HepG2 (cell line): Measurements from ENCODE around the gene SCYGR8. TPM values are rescaled to one million over a fixed set of nuclear protein-coding genes. Genes with fewer than 3 reads are reported as not detected.
A peak's percentile ranks its signal among the peaks of the same experiment; 100 is the strongest.

Experiments
- AGO2 ChIP-seq: fragments of 200-400 bp; formaldehyde crosslinking; optimal IDR thresholded peaks from 2 replicates; pipeline ENCODE3; 2017; ENCODE audit warnings: mild to moderate bottlenecking, low read depth, low read length, moderate library complexity
- ARNT2 ChIP-seq: sonication (generic); formaldehyde crosslinking; IDR thresholded peaks from 2 replicates; pipeline ENCODE4 v1.8.0; 2022; ENCODE audit warnings: mild to moderate bottlenecking, low read depth, missing genetic modification reagents, moderate library complexity
- CENPT ChIP-seq: sonication (generic); formaldehyde crosslinking; IDR thresholded peaks from 2 replicates; pipeline ENCODE4 v1.8.0; 2022; ENCODE audit warnings: low read depth, mild to moderate bottlenecking, moderate library complexity, missing genetic modification reagents
- HMG20B ChIP-seq: conservative IDR thresholded peaks from 2 replicates; pipeline ENCODE4 v1.6.1; 2016; ENCODE audit warnings: missing genetic modification reagents, missing compliant biosample characterization
- HNRNPLL ChIP-seq: fragments of 200-400 bp; formaldehyde crosslinking; IDR thresholded peaks from 2 replicates; pipeline ENCODE4 v1.6.1; 2017; ENCODE audit warnings: mild to moderate bottlenecking, low read depth, low read length; ENCODE audit not compliant: poor library complexity, severe bottlenecking
- JUND ChIP-seq: sonication (generic); formaldehyde crosslinking; IDR thresholded peaks from 2 replicates; pipeline ENCODE4 v1.8.0; 2022; ENCODE audit warnings: mild to moderate bottlenecking, missing genetic modification reagents
- MLX ChIP-seq: IDR thresholded peaks from 2 replicates; pipeline ENCODE4 v1.6.1; 2016
- NBN ChIP-seq: fragments of 450-650 bp; conservative IDR thresholded peaks from 2 replicates; pipeline ENCODE4 v1.6.1; 2017
- NFIC ChIP-seq: IDR thresholded peaks from 2 replicates; pipeline ENCODE4 v1.6.1; 2012; ENCODE audit warnings: mild to moderate bottlenecking, low read length, inconsistent platforms
- SIN3B ChIP-seq: fragments of 150-350 bp; IDR thresholded peaks from 2 replicates; pipeline ENCODE4 v1.6.1; 2014; ENCODE audit warnings: low read length
- SUZ12 ChIP-seq: fragments of 150-350 bp; IDR thresholded peaks from 2 replicates; pipeline ENCODE4 v1.6.1; 2014; ENCODE audit warnings: low read depth, low read length
- TOE1 ChIP-seq: sonication (generic); formaldehyde crosslinking; IDR thresholded peaks from 2 replicates; pipeline ENCODE4 v1.4.0; 2020; ENCODE audit warnings: mild to moderate bottlenecking, missing genetic modification reagents
- XRCC5 ChIP-seq: fragments of 200-400 bp; formaldehyde crosslinking; optimal IDR thresholded peaks from 2 replicates; pipeline ENCODE3; 2017; ENCODE audit warnings: mild to moderate bottlenecking, low read length
- ZNF207 ChIP-seq: fragments of 450-650 bp; IDR thresholded peaks from 2 replicates; pipeline ENCODE4 v1.6.1; 2016; ENCODE audit warnings: antibody characterized with exemption, borderline replicate concordance
- ZNF260 ChIP-seq: sonication (generic); formaldehyde crosslinking; IDR thresholded peaks from 2 replicates; pipeline ENCODE4 v1.4.0; 2020; ENCODE audit warnings: missing genetic modification reagents, low read depth, mild to moderate bottlenecking, borderline replicate concordance
- ZNF331 ChIP-seq: sonication (generic); formaldehyde crosslinking; IDR thresholded peaks from 2 replicates; pipeline ENCODE4 v1.4.0; 2020; ENCODE audit warnings: missing genetic modification reagents
- ZNF367 ChIP-seq: sonication (generic); formaldehyde crosslinking; IDR thresholded peaks from 2 replicates; pipeline ENCODE4 v1.4.0; 2020; ENCODE audit warnings: missing genetic modification reagents, borderline replicate concordance
- ZNF563 ChIP-seq: sonication (generic); formaldehyde crosslinking; IDR thresholded peaks from 2 replicates; pipeline ENCODE4 v1.8.0; 2022; ENCODE audit warnings: mild to moderate bottlenecking, moderate library complexity, missing genetic modification reagents
- ZNF878 ChIP-seq: sonication (generic); formaldehyde crosslinking; IDR thresholded peaks from 2 replicates; pipeline ENCODE4 v1.8.1; 2023; ENCODE audit warnings: mild to moderate bottlenecking, missing genetic modification reagents, moderate library complexity
- polyA plus RNA-seq, 8 experiments: library from polyadenylated mRNA; depleted of rRNA in 3 of 8; stranded (reverse) in 7 of 8; unstranded in 1 of 8; fragments of >200 nt; fragmentation: Illumina TruSeq in 4 of 8; extraction: Trizol in 4 of 8; gene quantifications; 2 replicates each; pipeline versions ENCODE4 v1.2.1 to v1.2.3, GENCODE V29; 2011 to 2016; ENCODE audit warnings: low read depth in 4 of 8, missing spikeins in 1 of 8, mixed read lengths in 1 of 8; ENCODE audit not compliant: insufficient read depth in 1 of 8
- total RNA-seq, 5 experiments: library from RNA; depleted of rRNA; stranded (reverse); fragments of >200 nt; fragmentation: Illumina TruSeq; extraction: Trizol; gene quantifications; 2 replicates each; pipeline ENCODE4 v1.2.3, GENCODE V29; 2016; ENCODE audit warnings: low read depth in 1 of 5
- TF ChIP-seq, protein P1 (sequence below): sonication (generic); formaldehyde crosslinking; IDR thresholded peaks from 2 replicates; pipeline ENCODE4 v1.4.0; 2020; ENCODE audit warnings: mild to moderate bottlenecking, missing genetic modification reagents
- TF ChIP-seq, protein P2 (sequence below): IDR thresholded peaks from 2 replicates; pipeline ENCODE4 v1.6.1; 2018; ENCODE audit warnings: missing genetic modification reagents, mild to moderate bottlenecking, missing compliant biosample characterization
- TF ChIP-seq, protein P3 (sequence below): sonication (generic); formaldehyde crosslinking; IDR thresholded peaks from 2 replicates; pipeline ENCODE4 v1.4.0; 2020; ENCODE audit warnings: missing genetic modification reagents

Gene SCYGR8
- total and polyA plus RNA-seq, 2 of the 13 experiments (the other 11 are each of a cell fraction or from before 2014, with no cell fraction given), result not detected

DNA sequence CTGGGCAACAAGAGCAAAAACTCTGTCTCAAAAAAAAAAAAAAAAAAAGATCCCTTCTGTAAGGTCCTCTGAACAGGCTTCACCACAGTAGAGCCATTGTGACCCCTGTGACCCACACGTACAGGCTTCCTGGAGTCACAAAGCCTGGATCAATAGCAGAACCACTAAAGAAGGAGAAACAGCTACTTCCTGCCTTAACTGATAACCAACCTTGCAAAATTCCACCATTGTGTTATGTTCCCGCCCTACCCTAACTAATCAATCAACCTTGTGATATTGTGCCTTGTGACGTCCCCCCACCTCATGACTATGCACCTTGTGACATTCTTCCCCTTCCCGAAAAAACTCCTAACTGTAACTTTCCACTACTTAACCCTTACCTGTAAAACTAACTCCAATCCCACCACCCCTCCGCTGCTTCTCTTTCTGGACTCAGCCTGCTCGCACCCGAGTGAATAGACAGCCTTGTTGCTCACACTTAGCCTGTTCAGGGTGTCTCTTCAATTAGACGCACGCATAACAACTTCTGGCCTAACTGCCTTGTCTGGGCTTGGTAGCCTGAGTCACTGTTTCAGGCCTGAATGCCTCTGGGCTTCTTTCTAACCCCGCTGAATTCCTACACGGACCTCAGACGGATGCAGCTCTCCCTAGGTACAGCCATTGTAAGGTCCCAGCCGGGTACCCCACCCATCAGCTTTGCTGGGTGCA is 13.9 kb downstream of the SCYGR8 start (continued):
- TF ChIP-seq, protein P1, sequence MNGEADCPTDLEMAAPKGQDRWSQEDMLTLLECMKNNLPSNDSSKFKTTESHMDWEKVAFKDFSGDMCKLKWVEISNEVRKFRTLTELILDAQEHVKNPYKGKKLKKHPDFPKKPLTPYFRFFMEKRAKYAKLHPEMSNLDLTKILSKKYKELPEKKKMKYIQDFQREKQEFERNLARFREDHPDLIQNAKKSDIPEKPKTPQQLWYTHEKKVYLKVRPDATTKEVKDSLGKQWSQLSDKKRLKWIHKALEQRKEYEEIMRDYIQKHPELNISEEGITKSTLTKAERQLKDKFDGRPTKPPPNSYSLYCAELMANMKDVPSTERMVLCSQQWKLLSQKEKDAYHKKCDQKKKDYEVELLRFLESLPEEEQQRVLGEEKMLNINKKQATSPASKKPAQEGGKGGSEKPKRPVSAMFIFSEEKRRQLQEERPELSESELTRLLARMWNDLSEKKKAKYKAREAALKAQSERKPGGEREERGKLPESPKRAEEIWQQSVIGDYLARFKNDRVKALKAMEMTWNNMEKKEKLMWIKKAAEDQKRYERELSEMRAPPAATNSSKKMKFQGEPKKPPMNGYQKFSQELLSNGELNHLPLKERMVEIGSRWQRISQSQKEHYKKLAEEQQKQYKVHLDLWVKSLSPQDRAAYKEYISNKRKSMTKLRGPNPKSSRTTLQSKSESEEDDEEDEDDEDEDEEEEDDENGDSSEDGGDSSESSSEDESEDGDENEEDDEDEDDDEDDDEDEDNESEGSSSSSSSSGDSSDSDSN, result 0 out of 2 replicates have a peak, but pooled peaks have one; percentile 19
- TF ChIP-seq JUND (CRISPR knock-in tag) (no peak), ARNT2 (CRISPR knock-in tag) (no peak), NBN (no peak), HNRNPLL (no peak), ZNF207 (no peak), HMG20B (CRISPR knock-in tag) (peak; percentile 21; the same call in 1 of the 2 replicates), SIN3B (no peak), ZNF260 (CRISPR knock-in tag) (no peak), TOE1 (CRISPR knock-in tag) (no peak), SUZ12 (no peak), AGO2 (no peak), ZNF563 (CRISPR knock-in tag) (no peak), NFIC (peak; percentile 30; the same call in 1 of the 2 replicates), ZNF367 (CRISPR knock-in tag) (no peak), ZNF878 (CRISPR knock-in tag) (no peak), MLX (CRISPR knock-in tag) (0 out of 2 replicates have a peak, but pooled peaks have one; percentile 47), ZNF331 (CRISPR knock-in tag) (no peak), XRCC5 (no peak), CENPT (no peak)
- TF ChIP-seq, protein P2, sequence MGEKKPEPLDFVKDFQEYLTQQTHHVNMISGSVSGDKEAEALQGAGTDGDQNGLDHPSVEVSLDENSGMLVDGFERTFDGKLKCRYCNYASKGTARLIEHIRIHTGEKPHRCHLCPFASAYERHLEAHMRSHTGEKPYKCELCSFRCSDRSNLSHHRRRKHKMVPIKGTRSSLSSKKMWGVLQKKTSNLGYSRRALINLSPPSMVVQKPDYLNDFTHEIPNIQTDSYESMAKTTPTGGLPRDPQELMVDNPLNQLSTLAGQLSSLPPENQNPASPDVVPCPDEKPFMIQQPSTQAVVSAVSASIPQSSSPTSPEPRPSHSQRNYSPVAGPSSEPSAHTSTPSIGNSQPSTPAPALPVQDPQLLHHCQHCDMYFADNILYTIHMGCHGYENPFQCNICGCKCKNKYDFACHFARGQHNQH (CRISPR knock-in tag), result no peak
- TF ChIP-seq, protein P3, sequence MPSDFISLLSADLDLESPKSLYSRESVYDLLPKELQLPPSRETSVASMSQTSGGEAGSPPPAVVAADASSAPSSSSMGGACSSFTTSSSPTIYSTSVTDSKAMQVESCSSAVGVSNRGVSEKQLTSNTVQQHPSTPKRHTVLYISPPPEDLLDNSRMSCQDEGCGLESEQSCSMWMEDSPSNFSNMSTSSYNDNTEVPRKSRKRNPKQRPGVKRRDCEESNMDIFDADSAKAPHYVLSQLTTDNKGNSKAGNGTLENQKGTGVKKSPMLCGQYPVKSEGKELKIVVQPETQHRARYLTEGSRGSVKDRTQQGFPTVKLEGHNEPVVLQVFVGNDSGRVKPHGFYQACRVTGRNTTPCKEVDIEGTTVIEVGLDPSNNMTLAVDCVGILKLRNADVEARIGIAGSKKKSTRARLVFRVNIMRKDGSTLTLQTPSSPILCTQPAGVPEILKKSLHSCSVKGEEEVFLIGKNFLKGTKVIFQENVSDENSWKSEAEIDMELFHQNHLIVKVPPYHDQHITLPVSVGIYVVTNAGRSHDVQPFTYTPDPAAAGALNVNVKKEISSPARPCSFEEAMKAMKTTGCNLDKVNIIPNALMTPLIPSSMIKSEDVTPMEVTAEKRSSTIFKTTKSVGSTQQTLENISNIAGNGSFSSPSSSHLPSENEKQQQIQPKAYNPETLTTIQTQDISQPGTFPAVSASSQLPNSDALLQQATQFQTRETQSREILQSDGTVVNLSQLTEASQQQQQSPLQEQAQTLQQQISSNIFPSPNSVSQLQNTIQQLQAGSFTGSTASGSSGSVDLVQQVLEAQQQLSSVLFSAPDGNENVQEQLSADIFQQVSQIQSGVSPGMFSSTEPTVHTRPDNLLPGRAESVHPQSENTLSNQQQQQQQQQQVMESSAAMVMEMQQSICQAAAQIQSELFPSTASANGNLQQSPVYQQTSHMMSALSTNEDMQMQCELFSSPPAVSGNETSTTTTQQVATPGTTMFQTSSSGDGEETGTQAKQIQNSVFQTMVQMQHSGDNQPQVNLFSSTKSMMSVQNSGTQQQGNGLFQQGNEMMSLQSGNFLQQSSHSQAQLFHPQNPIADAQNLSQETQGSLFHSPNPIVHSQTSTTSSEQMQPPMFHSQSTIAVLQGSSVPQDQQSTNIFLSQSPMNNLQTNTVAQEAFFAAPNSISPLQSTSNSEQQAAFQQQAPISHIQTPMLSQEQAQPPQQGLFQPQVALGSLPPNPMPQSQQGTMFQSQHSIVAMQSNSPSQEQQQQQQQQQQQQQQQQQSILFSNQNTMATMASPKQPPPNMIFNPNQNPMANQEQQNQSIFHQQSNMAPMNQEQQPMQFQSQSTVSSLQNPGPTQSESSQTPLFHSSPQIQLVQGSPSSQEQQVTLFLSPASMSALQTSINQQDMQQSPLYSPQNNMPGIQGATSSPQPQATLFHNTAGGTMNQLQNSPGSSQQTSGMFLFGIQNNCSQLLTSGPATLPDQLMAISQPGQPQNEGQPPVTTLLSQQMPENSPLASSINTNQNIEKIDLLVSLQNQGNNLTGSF, result no peak
